Gastroesophageal sphincter (tissue), 4 donors: ENCODE results near the gene HIF1AN. TPM values are rescaled to one million over a fixed set of nuclear protein-coding genes. Genes with fewer than 3 reads are reported as not detected.

Experiments used
- ATAC-seq: fragments of 150-250 bp; one replicate; pipeline ENCODE4 v1.9.1; 2016; ENCODE audit warnings: mild to moderate bottlenecking, moderate library complexity
- H3K27ac ChIP-seq, 4 donors: fragments of 200-600 bp; sonication (generic) in 3 of 4; 1 replicate in 3 of 4; 2 replicates in 1 of 4; pipeline ENCODE4 v1.5.1; 2016 to 2019
- H3K27me3 ChIP-seq: fragments of 200-600 bp; sonication (generic); one replicate; pipeline ENCODE4 v1.5.1; 2019
- H3K36me3 ChIP-seq, 2 donors: fragments of 200-600 bp; sonication (generic); one replicate each; pipeline ENCODE4 v1.5.1; 2019; ENCODE audit warnings: control low read depth in 1 of 2
- H3K4me1 ChIP-seq, 3 donors: fragments of 200-600 bp; sonication (generic); 1 replicate in 2 of 3; 2 replicates in 1 of 3; pipeline ENCODE4 v1.5.1; 2016 to 2019; ENCODE audit warnings: control low read depth in 2 of 3
- H3K4me3 ChIP-seq, 2 donors: fragments of 200-600 bp; sonication (generic); one replicate each; pipeline ENCODE4 v1.5.1; 2019; ENCODE audit warnings: mild to moderate bottlenecking in 1 of 2, moderate library complexity in 1 of 2
- H3K9me3 ChIP-seq, 3 donors: fragments of 200-600 bp; sonication (generic); one replicate each; pipeline ENCODE4 v1.5.1; 2017 to 2019; ENCODE audit warnings: control low read depth in 2 of 3
- CTCF ChIP-seq, 4 experiments: fragments of 200-600 bp in 2 of 4; fragments of 450-650 bp in 2 of 4; sonication (generic) in 1 of 4; IDR thresholded peaks; one replicate each; pipeline ENCODE4 v1.5.1; 2017 to 2019; ENCODE audit warnings: antibody characterized with exemption in 4 of 4, mild to moderate bottlenecking in 2 of 4, moderate library complexity in 2 of 4
- EP300 ChIP-seq: sonication (generic); formaldehyde crosslinking; IDR thresholded peaks from one replicate; pipeline ENCODE4 v1.6.1; 2017; ENCODE audit warnings: antibody characterized with exemption, mild to moderate bottlenecking
- POLR2A ChIP-seq, 2 donors: fragments of 450-650 bp; IDR thresholded peaks; one replicate each; pipeline ENCODE4 v1.6.1; 2017; ENCODE audit warnings: antibody characterized with exemption in 2 of 2, mild to moderate bottlenecking in 2 of 2, moderate library complexity in 1 of 2
- POLR2AphosphoS5 ChIP-seq: sonication (generic); formaldehyde crosslinking; IDR thresholded peaks from one replicate; pipeline ENCODE4 v1.6.1; 2017; ENCODE audit warnings: antibody characterized with exemption
- WGBS, 2 donors: methylation state at CpG; one replicate each; pipeline ENCODE4 v1.1.5; 2018; ENCODE audit warnings: low coverage in 1 of 2; 5-methylcytosine and 5-hydroxymethylcytosine counted together
- total RNA-seq, 4 donors: library from RNA; depleted of rRNA; stranded (reverse); fragments of >200 nt; gene quantifications; one replicate each; pipeline ENCODE4 v1.1.0, GENCODE V29; 2016

The HIF1AN gene
- total RNA-seq, 4 donors from 2014 or later: 9.0 to 20.3 (median 15.7) TPM

DNA sequence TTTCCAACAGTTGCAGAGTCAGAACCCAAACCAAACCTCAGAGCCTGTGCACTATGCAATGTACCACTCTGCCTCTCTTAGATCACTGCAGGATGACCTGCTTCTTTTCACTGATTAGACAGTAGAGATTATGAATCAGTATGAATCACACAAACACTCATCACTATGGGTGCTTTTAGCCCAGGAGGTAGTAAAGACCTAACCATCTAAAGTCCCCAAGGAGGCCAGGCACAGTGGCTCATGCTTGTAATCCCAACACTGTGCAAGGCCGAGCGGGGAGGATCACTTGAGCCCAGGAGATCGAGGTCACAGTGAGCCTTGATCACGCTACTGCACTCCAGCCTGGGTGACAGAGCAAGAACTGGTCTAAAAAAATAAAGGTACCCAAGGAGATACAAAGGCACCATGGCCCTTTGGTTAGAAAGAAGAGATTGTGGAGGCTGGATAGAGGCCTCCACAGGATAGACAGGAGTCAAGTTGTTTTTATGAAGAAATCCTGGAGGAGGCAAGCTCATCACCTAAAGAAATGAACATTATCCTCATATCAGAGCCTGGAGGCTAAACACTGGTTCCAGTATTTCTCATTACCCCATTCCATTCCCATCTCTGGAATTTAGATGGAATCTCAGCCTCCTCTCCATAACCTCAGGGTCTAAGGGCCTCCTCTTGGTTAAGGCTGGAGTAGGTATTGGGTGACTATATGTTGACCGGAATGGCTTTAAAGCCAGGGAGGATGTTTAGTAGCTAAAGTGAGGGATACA is 29.0 kb upstream of the HIF1AN start:
- Histone ChIP-seq H3K4me3 (no peak overlapping the region), H3K9me3 (no peaks in the 10 kb centered on the region), H3K27me3 (no peaks in the 10 kb centered on the region), H3K27ac (no peak overlapping the region), H3K36me3 (peaks cover 0 to 97% of the 10 kb centered on the region in 2 donors), H3K4me1 (no peaks in the 10 kb centered on the region)
- 80 to 87% methylated on average over 1 to 3 of the region's 5 CpGs for WGBS, 2 donors
- TF ChIP-seq CTCF (IDR thresholded peaks at IDR 0.05) (no peak), EP300 (no peak), POLR2A (IDR thresholded peaks at IDR 0.05) (no peak), POLR2AphosphoS5 (no peak)
- no peak for ATAC-seq

GRCh38 chr10:100507357-100507732 is 28.4 kb upstream of the HIF1AN start:
- Histone ChIP-seq H3K36me3 (peaks cover 0 to 97% of the 10 kb centered on the region in 2 donors), H3K4me3 (no peak overlapping the region), H3K27me3 (no peaks in the 10 kb centered on the region), H3K4me1 (no peaks in the 10 kb centered on the region), H3K27ac (no peak overlapping the region), H3K9me3 (no peaks in the 10 kb centered on the region)
- no peak for ATAC-seq
- 87 to 91% methylated on average over 4 to 5 of the region's 5 CpGs for WGBS, 2 donors
- TF ChIP-seq POLR2AphosphoS5 (no peak), EP300 (no peak), POLR2A (IDR thresholded peaks at IDR 0.05) (no peak), CTCF (IDR thresholded peaks at IDR 0.05) (no peak)

GRCh38 chr10:100508266-100508665 is 27.5 kb upstream of the HIF1AN start:
- Histone ChIP-seq H3K9me3 (no peaks in the 10 kb centered on the region), H3K4me3 (no peak overlapping the region), H3K27me3 (no peaks in the 10 kb centered on the region), H3K27ac (no peak overlapping the region), H3K4me1 (no peaks in the 10 kb centered on the region), H3K36me3 (peaks cover 0 to 97% of the 10 kb centered on the region in 2 donors)
- no peak for ATAC-seq
- TF ChIP-seq POLR2A (IDR thresholded peaks at IDR 0.05) (no peak), POLR2AphosphoS5 (no peak), EP300 (no peak), CTCF (IDR thresholded peaks at IDR 0.05) (no peak)
- 60 to 82% methylated on average over 1 of the region's 1 CpG for WGBS, 2 donors

DNA sequence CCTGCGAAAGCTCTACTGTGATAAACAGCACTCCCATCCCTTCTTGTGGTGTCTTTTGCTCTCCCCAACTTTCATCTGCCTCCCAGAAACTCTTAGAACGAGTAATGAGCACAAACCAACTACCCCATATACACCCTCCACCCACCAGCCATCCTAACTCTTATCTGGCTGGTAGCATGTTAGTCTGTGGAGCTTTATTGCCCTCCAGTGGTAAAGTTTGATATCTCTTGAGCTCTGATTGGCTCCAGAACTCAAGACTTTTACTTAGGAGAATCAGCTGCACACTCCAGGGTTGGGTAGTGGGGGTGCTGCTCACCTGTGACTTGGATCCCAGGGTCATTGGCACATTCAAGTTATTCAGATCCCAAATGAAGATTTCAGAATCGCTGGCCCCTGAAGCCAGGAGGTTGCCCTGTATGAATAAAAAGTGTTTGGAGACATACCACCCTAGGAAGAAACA is 27.0 kb upstream of the HIF1AN start:
- no peaks in the 10 kb centered on the region for H3K9me3 ChIP-seq
- no peaks in the 10 kb centered on the region for H3K27me3 ChIP-seq
- no peak for TF ChIP-seq POLR2A (IDR thresholded peaks at IDR 0.05)
- TF ChIP-seq POLR2AphosphoS5: no peak
- no peak for TF ChIP-seq CTCF (IDR thresholded peaks at IDR 0.05)
- no peak for TF ChIP-seq EP300
- WGBS, 2 donors: 43 to 47% methylated on average over 1 to 3 of the region's 3 CpGs
- H3K27ac ChIP-seq: no peak overlapping the region
- no peaks in the 10 kb centered on the region for H3K4me1 ChIP-seq
- no peak for ATAC-seq
- H3K4me3 ChIP-seq: no peak overlapping the region
- H3K36me3 ChIP-seq: peaks cover 0 to 97% of the 10 kb centered on the region in 2 donors

DNA sequence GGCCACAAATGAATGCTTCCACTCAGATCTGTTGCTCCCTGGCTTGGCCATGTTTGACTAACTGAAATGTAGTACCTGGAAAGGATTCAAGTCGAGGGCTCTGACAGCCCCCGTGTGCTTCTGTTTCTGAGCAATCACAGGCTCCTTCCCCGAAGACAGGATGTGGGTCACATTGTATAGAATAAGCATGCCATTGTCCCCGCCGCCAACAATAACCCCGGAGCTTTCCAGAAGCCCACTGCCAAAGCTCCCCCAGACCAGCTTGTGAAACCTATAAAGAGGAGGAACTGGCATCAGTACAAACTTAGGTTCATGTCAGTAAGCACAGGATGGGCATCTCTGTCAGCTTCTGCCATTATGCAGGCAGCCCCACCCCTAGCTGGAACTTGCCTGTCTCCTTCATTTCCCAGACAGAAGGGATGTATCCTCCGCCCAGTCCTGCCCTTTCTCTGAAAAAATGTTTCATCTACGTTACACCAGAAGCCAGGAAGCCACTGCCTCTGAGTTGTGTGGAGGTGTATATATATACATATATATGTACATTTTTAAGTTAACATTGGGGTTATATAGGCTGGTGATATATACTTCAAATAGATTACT is 26.4 kb upstream of the HIF1AN start:
- Histone ChIP-seq H3K4me1 (no peaks in the 10 kb centered on the region), H3K27me3 (no peaks in the 10 kb centered on the region), H3K9me3 (no peaks in the 10 kb centered on the region), H3K4me3 (no peak overlapping the region), H3K27ac (no peak overlapping the region), H3K36me3 (peaks cover 0 to 97% of the 10 kb centered on the region in 2 donors)
- TF ChIP-seq POLR2A (IDR thresholded peaks at IDR 0.05): no peak
- TF ChIP-seq EP300: no peak
- no peak for TF ChIP-seq POLR2AphosphoS5
- TF ChIP-seq CTCF (IDR thresholded peaks at IDR 0.05): no peak
- WGBS, 2 donors: 66 to 78% methylated on average over 6 to 8 of the region's 8 CpGs
- ATAC-seq: no peak
